Esophagus muscularis mucosa (tissue), 4 donors: Measurements from ENCODE around the gene COL12A1. TPM values are rescaled to one million over a fixed set of nuclear protein-coding genes. Genes with fewer than 3 reads are reported as not detected.

ENCODE experiments used
- DNase-seq: peaks from one replicate; pipeline ENCODE4 v3.0.0-alpha.2; 2017; ENCODE audit errors: extremely low spot score
- H3K27ac ChIP-seq, 4 donors: fragments of 200-600 bp; sonication (generic); replicated peaks in 1 of 4; 1 replicate in 3 of 4; 2 replicates in 1 of 4; pipeline ENCODE4 v1.5.1; 2016 to 2019; ENCODE audit warnings: mild to moderate bottlenecking in 1 of 4
- H3K27me3 ChIP-seq, 4 donors: fragments of 200-600 bp; sonication (generic); one replicate each; pipeline versions ENCODE4 v1.5.1 to v1.6.0; 2016 to 2019
- H3K36me3 ChIP-seq, 4 donors: fragments of 200-600 bp; sonication (generic); one replicate each; pipeline ENCODE4 v1.5.1; 2016 to 2019
- H3K4me1 ChIP-seq, 4 donors: fragments of 200-600 bp; sonication (generic); one replicate each; pipeline ENCODE4 v1.5.1; 2016 to 2019
- H3K4me3 ChIP-seq, 4 donors: fragments of 200-600 bp; sonication (generic); 1 replicate in 2 of 4; 2 replicates in 2 of 4; pipeline ENCODE4 v1.5.1; 2016 to 2019; ENCODE audit warnings: mild to moderate bottlenecking in 4 of 4, moderate library complexity in 1 of 4
- H3K9me3 ChIP-seq, 4 donors: fragments of 200-600 bp; sonication (generic); 1 replicate in 3 of 4; 2 replicates in 1 of 4; pipeline ENCODE4 v1.5.1; 2016 to 2019
- CTCF ChIP-seq, 3 experiments: fragments of 200-600 bp in 2 of 3; fragments of 450-650 bp in 1 of 3; sonication (generic) in 2 of 3; IDR thresholded peaks; one replicate each; pipeline ENCODE4 v1.5.1; 2017 to 2019; ENCODE audit warnings: antibody characterized with exemption in 3 of 3, mild to moderate bottlenecking in 2 of 3, moderate library complexity in 1 of 3
- EP300 ChIP-seq: sonication (generic); formaldehyde crosslinking; IDR thresholded peaks from one replicate; pipeline ENCODE4 v1.6.1; 2017; ENCODE audit warnings: antibody characterized with exemption
- POLR2A ChIP-seq: fragments of 450-650 bp; IDR thresholded peaks from one replicate; pipeline ENCODE4 v1.6.1; 2017; ENCODE audit warnings: antibody characterized with exemption, moderate library complexity, mild to moderate bottlenecking, low read depth
- POLR2AphosphoS5 ChIP-seq, 2 donors: sonication (generic); formaldehyde crosslinking; IDR thresholded peaks; one replicate each; pipeline ENCODE4 v1.6.1; 2017; ENCODE audit warnings: antibody characterized with exemption in 2 of 2
- WGBS: methylation state at CpG from one replicate; pipeline ENCODE4 v1.1.5; 2018; 5-methylcytosine and 5-hydroxymethylcytosine counted together
- intact Hi-C: fragments of 100-400 bp; cut with DNase I; formaldehyde crosslinking; loops from one replicate; pipeline ENCODE4 v1.15.1; 2023
- total RNA-seq, 4 donors: library from RNA; depleted of rRNA; stranded (reverse); fragments of >200 nt; gene quantifications; one replicate each; pipeline versions ENCODE4 v1.1.0 to v1.2.1, GENCODE V29; 2016

The COL12A1 gene
- total RNA-seq, 4 donors from 2014 or later = 309 to 477 (median 376) TPM

GRCh38 chr6:75106426-75106825 lies 99.4 kb downstream of the COL12A1 start:
- no peak overlapping the region for H3K27ac ChIP-seq
- H3K27me3 ChIP-seq = no peaks in the 10 kb centered on the region
- no peak overlapping the region for H3K4me3 ChIP-seq
- TF ChIP-seq CTCF (IDR thresholded peaks at IDR 0.05) = no peak
- TF ChIP-seq EP300 = no peak
- DNase-seq = no peak
- intact Hi-C loops = no loop called here
- peaks cover 0 to 32% (median 4%) of the 10 kb centered on the region in 4 donors for H3K36me3 ChIP-seq
- WGBS = 90% methylated on average over 2 of the region's 2 CpGs
- H3K9me3 ChIP-seq = no peaks in the 10 kb centered on the region
- H3K4me1 ChIP-seq = peaks cover 0 to 61% (median 60%) of the 10 kb centered on the region in 4 donors

- Histone ChIP-seq H3K27ac (peak overlapping the region; percentile 61 to 83 (median 76)), H3K27me3 (no peaks in the 10 kb centered on the region), H3K36me3 (peaks cover 0 to 47% (median 6%) of the 10 kb centered on the region in 4 donors), H3K4me1 (peaks cover 1 to 59% (median 53%) of the 10 kb centered on the region in 4 donors), H3K9me3 (no peaks in the 10 kb centered on the region), H3K4me3 (no peak overlapping the region)
- 73% methylated on average over 1 of the region's 1 CpG for WGBS
- intact Hi-C loops = no loop called here
- DNase-seq = no peak
- TF ChIP-seq POLR2A (no peak), EP300 (no peak), CTCF (IDR thresholded peaks at IDR 0.05) (no peak), POLR2AphosphoS5 (IDR thresholded peaks at IDR 0.05) (no peak)
Measured at GRCh38 chr6:75103431-75103830, 102.4 kb downstream of the COL12A1 start.

GRCh38 chr6:75102301-75102700 lies 103.6 kb downstream of the COL12A1 start:
- Histone ChIP-seq H3K4me1 (peaks cover 4 to 60% (median 56%) of the 10 kb centered on the region in 4 donors), H3K9me3 (no peaks in the 10 kb centered on the region), H3K27ac (peak overlapping the region; percentile 61 to 83 (median 76)), H3K27me3 (no peaks in the 10 kb centered on the region), H3K4me3 (no peak overlapping the region), H3K36me3 (peaks cover 0 to 47% (median 6%) of the 10 kb centered on the region in 4 donors)
- WGBS = 70% methylated on average over 5 of the region's 5 CpGs
- intact Hi-C loops = no loop called here
- DNase-seq = no peak
- TF ChIP-seq EP300 = no peak
- TF ChIP-seq POLR2AphosphoS5 (IDR thresholded peaks at IDR 0.05) = no peak
- no peak for TF ChIP-seq CTCF (IDR thresholded peaks at IDR 0.05)
- TF ChIP-seq POLR2A = no peak

GRCh38 chr6:75101896-75102295 lies 104.0 kb downstream of the COL12A1 start:
- Histone ChIP-seq H3K4me3 (no peak overlapping the region), H3K4me1 (peaks cover 4 to 63% (median 58%) of the 10 kb centered on the region in 4 donors), H3K27me3 (no peaks in the 10 kb centered on the region), H3K9me3 (no peaks in the 10 kb centered on the region), H3K27ac (peak overlapping the region; percentile 61 to 83 (median 76)), H3K36me3 (peaks cover 0 to 51% (median 6%) of the 10 kb centered on the region in 4 donors)
- no peak for DNase-seq
- 47% methylated on average over 4 of the region's 4 CpGs for WGBS
- intact Hi-C loops = no loop called here
- no peak for TF ChIP-seq POLR2AphosphoS5 (IDR thresholded peaks at IDR 0.05)
- no peak for TF ChIP-seq EP300
- no peak for TF ChIP-seq POLR2A
- TF ChIP-seq CTCF (IDR thresholded peaks at IDR 0.05) = no peak

GRCh38 chr6:75098709-75099108 lies 107.1 kb downstream of the COL12A1 start:
- H3K27ac ChIP-seq = peak overlapping the region; percentile 76 to 84 (median 80)
- H3K36me3 ChIP-seq = peaks cover 0 to 29% (median 2%) of the 10 kb centered on the region in 4 donors
- WGBS = 35% methylated on average over 4 of the region's 5 CpGs
- intact Hi-C loops = no loop called here
- TF ChIP-seq EP300 (no peak), POLR2AphosphoS5 (IDR thresholded peaks at IDR 0.05) (peak; percentile 77 to 81)
- no peaks in the 10 kb centered on the region for H3K9me3 ChIP-seq
- no peaks in the 10 kb centered on the region for H3K27me3 ChIP-seq
- no peak overlapping the region for H3K4me3 ChIP-seq
- peaks cover 4 to 80% (median 70%) of the 10 kb centered on the region in 4 donors for H3K4me1 ChIP-seq
- peak; percentile 94 for DNase-seq
